HG03520 (cell line): ENCODE data around the gene TSSK1B.
"Not testable (repeated sequence)": the region's sequence is repeated elsewhere in the genome, so short reads cannot be mapped to it uniquely, and the experiment has no call there.

Experiments used
- ATAC-seq: cut with Tn5 transposase; IDR thresholded peaks from one replicate; pipeline ENCODE4 v1.9.1; 2021; ENCODE audit warnings: mild to moderate bottlenecking, moderate library complexity; ENCODE audit not compliant: unreplicated experiment

TSSK1B gene

DNA sequence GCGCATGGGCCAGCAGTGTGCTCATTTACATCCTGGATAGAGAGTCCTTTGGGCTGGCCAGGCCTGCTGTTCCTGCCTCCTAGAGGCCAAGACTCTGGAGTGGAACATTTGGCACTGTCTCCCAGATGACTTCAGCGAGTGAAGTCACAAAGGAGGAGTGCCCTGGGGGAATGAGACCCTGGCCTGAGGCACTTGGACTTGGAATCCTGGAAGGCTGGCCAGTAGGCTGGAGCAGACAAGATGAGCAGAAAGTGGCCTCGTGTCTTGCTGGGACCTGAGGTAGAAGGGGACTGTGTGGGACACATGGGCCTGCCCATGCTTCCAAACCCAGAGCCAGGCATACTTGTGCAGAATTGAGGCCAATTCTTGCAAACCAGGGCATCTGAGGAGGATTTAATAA, at the start of gene TSSK1B:
Gene TSSK1B (minus strand): TSS at position 101 of the 400 bp plus-strand sequence. CDS start 150 bp downstream, outside the sequence.
- no peak for ATAC-seq

- ATAC-seq, result no peak
Observed at GRCh38 chr5:113480243-113480642, 45.5 kb upstream of the TSSK1B start.

DNA sequence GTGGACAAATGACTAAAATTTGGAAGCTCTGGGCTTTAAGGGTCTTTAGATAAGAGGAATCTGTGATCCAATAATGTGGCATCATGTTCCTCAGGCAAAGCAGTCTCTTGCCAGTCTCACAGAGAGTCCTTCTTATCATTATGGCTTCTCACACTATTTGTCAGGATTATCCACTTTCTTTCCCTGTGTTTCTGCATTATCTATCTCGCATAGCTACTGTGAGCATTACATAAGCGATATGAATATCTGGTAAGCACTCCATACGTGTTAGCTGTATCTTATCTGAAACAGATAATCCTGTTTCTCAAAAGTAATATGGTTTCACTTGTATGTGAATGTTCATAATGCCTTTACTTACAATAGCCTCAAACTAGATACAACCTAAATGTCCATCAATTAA, 43.9 kb upstream of the TSSK1B start:
- no peak for ATAC-seq

- ATAC-seq, result no peak
Observed at GRCh38 chr5:113474100-113474728, 39.4 kb upstream of the TSSK1B start.

- ATAC-seq, result no peak
Observed at GRCh38 chr5:113463032-113463431, 28.2 kb upstream of the TSSK1B start.

- ATAC-seq, result not testable (repeated sequence)
Observed at GRCh38 chr5:113457106-113457505, 22.3 kb upstream of the TSSK1B start.

DNA sequence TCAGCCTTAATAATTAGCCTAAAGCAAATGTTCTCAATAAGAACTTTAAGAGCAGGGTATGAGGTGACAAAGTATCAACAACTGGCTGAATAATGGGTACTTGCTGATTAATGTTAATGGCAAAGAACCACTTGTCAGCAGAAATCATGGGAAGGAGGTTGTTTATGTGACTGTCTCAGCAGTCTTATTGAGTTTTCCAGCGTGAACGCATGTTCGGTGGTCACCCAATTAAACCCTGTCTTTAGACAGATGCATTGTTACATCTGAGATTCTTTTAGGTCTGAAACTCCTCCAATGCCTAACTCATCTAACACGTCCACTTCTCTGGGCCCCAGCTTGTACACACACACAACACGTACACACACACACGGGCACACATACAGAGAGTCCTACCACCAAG, 18.2 kb upstream of the TSSK1B start:
- ATAC-seq, result no peak

DNA sequence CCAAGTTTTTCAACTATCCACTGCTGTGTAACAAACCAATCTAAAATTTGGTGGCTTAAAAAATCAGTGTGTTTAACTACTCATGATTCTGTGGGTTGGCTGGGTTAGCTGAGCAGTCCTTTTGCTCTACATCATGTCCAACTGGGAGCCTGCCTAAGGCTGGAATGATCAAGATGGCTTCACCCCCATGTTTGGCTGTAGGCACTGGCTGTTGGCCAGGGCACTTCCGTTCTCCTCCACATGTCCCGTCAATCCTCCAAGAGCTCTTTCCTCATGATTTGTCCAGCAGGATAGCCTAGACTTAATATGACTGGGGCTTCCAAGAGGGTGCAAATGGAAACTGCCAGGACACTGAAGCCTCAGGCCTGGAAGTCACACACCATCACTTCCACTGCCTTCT, 17.0 kb upstream of the TSSK1B start:
- ATAC-seq, result no peak

DNA sequence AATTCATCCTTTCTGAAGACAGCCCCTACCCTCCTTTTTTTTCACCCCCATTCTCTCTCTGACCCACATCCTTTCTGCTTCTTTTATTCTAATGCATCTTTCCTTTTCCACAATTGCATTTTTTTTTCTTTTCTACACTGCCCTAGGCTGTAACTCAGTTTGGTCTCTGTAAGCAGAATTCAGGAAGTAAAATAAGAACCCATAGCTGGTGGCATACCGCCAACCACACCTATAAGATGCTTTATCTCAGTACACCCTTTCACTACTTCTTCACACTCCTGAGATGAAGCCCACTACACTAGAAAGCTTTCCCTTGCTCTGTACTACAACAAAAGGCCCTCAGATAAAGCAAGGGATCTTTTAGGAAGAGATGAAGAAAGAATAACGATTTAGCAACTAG, 16.1 kb upstream of the TSSK1B start:
- no peak for ATAC-seq

- ATAC-seq, result no peak
Observed at GRCh38 chr5:113450462-113450861, 15.7 kb upstream of the TSSK1B start.

GRCh38 chr5:113448252-113448651, 13.5 kb upstream of the TSSK1B start:
- ATAC-seq, result no peak

- no peak for ATAC-seq
Observed at GRCh38 chr5:113447498-113448050, 12.8 kb upstream of the TSSK1B start.

DNA sequence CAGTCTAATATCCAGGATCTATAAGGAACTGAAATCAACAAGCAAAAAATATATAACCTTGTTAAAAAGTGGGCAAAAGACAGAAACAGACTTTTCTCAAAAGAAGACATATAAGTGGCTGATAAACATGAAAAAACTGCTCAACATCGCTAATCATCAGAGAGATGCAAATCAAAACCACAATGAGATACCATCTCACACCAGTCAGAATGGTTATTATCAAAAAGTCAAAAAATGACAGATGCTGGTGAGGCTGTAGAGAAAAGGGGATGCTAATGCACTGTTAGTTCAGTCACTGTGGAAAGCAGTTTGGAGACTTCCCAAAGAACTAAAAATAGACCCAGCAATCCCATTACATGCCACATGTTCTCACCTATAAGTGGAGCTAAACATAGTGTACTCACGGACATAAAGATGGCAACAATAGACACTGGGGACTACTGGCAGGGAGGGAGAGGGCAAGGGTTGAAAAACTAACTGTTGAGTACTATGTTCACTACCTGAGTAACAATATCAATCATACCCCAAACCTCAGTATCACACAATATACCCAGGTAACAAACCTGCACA, 11.7 kb upstream of the TSSK1B start:
- ATAC-seq, result no peak

DNA sequence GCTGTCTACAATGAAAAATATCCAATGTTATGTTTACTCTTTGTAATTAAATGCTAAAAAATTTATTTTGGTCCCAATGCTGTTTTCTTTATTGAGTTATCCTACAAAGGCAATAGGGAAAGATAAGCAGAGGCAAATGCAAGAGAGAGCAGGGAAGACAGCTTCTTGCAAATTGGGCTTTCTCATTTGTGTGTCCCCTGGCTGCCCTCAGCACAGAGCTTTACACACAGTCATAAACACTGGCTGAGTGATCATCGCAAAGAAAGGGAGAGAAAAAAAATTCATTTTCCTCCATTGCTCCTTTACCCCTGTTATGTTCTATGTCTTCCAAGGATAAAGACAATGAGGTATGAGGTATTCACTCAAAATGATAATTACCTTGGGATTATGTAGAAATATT, 2.3 kb upstream of the TSSK1B start:
- no peak for ATAC-seq

DNA sequence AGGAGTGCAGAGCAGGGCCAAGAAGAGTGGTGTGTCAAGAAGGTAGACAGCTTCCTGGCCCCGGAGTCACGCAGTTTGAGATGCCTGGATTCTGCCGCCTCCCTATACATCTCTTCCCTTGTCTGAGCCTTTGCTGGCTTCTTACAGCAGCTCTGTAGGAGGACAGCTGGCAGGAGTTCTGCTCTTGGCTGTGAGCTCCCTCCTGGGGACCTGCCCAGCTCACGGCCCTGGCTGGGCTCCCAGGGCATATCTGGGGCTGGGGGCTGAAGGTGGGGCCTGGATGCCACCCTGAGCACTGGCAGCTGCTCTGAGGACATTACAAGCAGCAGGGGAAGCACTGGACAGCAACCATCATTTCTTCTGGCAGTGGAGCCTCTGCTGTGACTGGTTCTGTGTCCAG, 786 bp upstream of the TSSK1B start:
- ATAC-seq, result no peak

- ATAC-seq, result no peak
Observed at GRCh38 chr5:113433862-113434612, 752 bp downstream of the TSSK1B start.

DNA sequence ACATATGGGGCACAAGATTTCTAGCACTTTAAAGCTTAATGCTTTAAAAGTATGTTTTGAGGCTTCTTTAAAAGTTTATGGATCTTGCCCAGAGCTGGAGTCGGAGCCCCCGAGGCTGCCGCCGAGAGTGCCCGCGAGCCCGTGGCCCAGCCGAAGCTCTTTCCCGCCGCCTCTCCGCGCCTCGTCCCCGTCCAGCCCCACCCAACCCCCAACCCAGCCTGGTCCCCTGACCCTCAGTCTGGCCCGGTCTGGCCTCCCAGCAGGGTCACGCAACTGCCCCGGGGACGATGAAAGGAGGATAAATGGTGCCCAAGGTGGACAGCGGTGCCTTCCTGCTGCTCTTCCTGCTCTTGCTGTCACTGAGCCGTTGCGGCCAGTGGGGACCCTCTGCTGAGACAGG, 1.7 kb downstream of the TSSK1B start:
- ATAC-seq, result no peak

DNA sequence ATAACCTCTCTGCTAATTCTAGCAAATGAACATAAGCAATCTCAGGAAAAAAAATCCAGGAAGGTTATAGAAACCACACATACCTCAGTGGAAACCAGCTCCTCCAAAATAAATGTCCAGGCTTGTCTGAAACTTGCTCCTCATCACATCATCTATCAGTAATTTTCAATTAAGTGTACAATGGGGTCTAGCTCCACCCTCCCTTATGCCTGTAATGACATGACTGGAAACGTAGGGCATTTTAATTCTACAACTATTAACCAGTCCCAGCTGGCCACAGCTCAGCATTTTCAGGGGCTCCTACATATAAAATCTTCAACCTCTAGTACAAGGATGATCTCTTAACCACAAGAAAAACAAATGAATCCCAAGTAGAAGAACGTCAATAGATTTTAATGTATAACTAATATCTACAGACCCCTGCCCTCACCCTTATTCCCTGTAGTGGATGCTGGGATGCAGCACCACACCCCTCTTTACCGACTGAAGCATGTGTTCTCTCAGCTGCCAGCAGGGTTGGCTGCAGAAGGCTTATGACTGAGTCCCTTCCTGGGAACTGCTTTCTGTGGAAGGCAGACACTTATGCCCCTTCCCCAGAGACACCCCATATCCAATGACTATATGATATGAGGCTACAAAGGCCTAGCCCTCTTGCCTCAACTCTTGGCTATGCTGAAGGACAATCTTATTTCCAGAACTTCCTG, 6.8 kb downstream of the TSSK1B start:
- no peak for ATAC-seq

DNA sequence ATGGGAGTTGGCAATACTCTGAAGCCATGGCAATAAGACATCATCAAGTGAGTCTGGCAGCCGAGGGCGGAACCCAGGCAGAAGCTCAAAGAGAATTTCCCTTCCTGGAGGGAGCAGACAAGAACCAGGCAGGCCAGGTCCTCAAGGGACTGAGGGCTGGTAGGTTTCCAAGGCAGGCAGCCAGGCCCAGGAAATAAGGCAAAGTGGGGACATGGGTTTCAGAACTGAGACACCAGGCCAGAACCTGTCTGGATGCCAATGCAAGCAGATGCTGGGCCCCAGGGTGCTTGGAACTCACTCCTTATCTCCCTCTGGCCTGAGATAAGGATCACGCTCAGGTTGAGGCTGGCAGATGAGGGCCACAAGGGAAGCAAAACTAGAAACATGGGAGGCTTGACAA, 8.9 kb downstream of the TSSK1B start:
- no peak for ATAC-seq

DNA sequence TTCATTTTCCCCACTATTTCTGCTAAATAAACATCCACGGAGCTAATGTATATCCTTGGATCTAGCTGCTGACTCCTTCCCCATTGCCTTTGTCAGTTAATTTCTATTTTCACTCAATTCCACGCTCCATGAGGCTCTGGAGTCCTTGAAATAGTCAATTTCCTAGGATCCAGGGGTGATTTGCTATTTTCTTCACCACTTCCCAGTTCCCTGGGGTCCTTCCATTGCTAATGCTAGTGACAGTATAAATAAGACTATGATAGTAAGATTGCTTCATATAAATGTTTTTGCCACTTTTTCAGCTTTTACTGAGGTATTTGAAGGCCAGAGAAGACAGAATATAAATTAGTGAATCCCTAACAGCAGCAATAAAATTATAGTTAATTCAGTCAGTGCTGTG, 13.1 kb downstream of the TSSK1B start:
- no peak for ATAC-seq

- ATAC-seq, result no peak
Observed at GRCh38 chr5:113405530-113405929, 29.3 kb downstream of the TSSK1B start.
